Tibial nerve (tissue), 4 donors: ENCODE results near the gene GPX2. TPM values are rescaled to one million over a fixed set of nuclear protein-coding genes. Genes with fewer than 3 reads are reported as not detected.

Source experiments
- DNase-seq, 2 donors: peaks; one replicate each; pipeline ENCODE4 v3.0.0-alpha.2; 2019; ENCODE audit warnings: low spot score in 2 of 2
- H3K27ac ChIP-seq, 4 donors: fragments of 200-600 bp; sonication (generic) in 3 of 4; one replicate each; pipeline ENCODE4 v1.5.1; 2017 to 2019; ENCODE audit warnings: mild to moderate bottlenecking in 1 of 4
- H3K27me3 ChIP-seq, 2 donors: fragments of 200-600 bp; sonication (generic) in 1 of 2; one replicate each; pipeline versions ENCODE4 v1.5.1 to v1.6.0; 2017 to 2019
- H3K36me3 ChIP-seq, 3 donors: fragments of 200-600 bp; sonication (generic); one replicate each; pipeline ENCODE4 v1.5.1; 2018 to 2019
- H3K4me1 ChIP-seq, 4 donors: fragments of 200-600 bp; sonication (generic) in 3 of 4; one replicate each; pipeline ENCODE4 v1.5.1; 2017 to 2019
- H3K4me3 ChIP-seq, 4 donors: fragments of 200-600 bp; sonication (generic) in 3 of 4; one replicate each; pipeline ENCODE4 v1.5.1; 2017 to 2019; ENCODE audit warnings: mild to moderate bottlenecking in 1 of 4, moderate library complexity in 1 of 4
- H3K9me3 ChIP-seq, 4 donors: fragments of 200-600 bp; sonication (generic) in 3 of 4; one replicate each; pipeline ENCODE4 v1.5.1; 2017 to 2019
- CTCF ChIP-seq, 5 experiments: fragments of 200-600 bp in 3 of 5; fragments of 450-650 bp in 2 of 5; sonication (generic) in 3 of 5; IDR thresholded peaks; one replicate each; pipeline ENCODE4 v1.5.1; 2016 to 2019; ENCODE audit warnings: antibody characterized with exemption in 5 of 5, mild to moderate bottlenecking in 3 of 5, moderate library complexity in 2 of 5
- EP300 ChIP-seq, 2 donors: sonication (generic); formaldehyde crosslinking; IDR thresholded peaks; one replicate each; pipeline ENCODE4 v1.6.1; 2017; ENCODE audit warnings: antibody characterized with exemption in 2 of 2, mild to moderate bottlenecking in 1 of 2
- POLR2A ChIP-seq, 2 donors: fragments of 450-650 bp; IDR thresholded peaks; one replicate each; pipeline ENCODE4 v1.6.1; 2017; ENCODE audit warnings: antibody characterized with exemption in 2 of 2, mild to moderate bottlenecking in 2 of 2, moderate library complexity in 2 of 2
- WGBS, 2 donors: methylation state at CpG; one replicate each; pipeline ENCODE4 v1.1.5; 2018; 5-methylcytosine and 5-hydroxymethylcytosine counted together
- total RNA-seq, 4 donors: library from RNA; depleted of rRNA; stranded (reverse); fragments of >200 nt; gene quantifications; one replicate each; pipeline ENCODE4 v1.1.0, GENCODE V29; 2016

GPX2 gene
- total RNA-seq, 4 donors from 2014 or later = not detected

GRCh38 chr14:64983439-64984310 is 41.1 kb upstream of the GPX2 start:
- 6 to 7% methylated on average over 15 of the region's 15 CpGs for WGBS, 2 donors
- H3K4me3 ChIP-seq = no peak overlapping the region
- H3K4me1 ChIP-seq = peaks cover 0 to 26% (median 7%) of the 10 kb centered on the region in 4 donors
- H3K36me3 ChIP-seq = no peaks in the 10 kb centered on the region
- no peak overlapping the region for H3K27ac ChIP-seq
- peak in 4 of 5 experiments; percentile 52 to 69 (median 66) for TF ChIP-seq CTCF (IDR thresholded peaks at IDR 0.05)
- no peak for TF ChIP-seq EP300 (IDR thresholded peaks at IDR 0.05)
- H3K27me3 ChIP-seq = no peaks in the 10 kb centered on the region
- no peaks in the 10 kb centered on the region for H3K9me3 ChIP-seq
- no peak for DNase-seq

GRCh38 chr14:64979336-64980074 is 37.0 kb upstream of the GPX2 start:
- TF ChIP-seq CTCF (IDR thresholded peaks at IDR 0.05) = no peak
- no peak for TF ChIP-seq EP300 (IDR thresholded peaks at IDR 0.05)
- no peak for TF ChIP-seq POLR2A (IDR thresholded peaks at IDR 0.05)
- no peaks in the 10 kb centered on the region for H3K27me3 ChIP-seq
- H3K9me3 ChIP-seq = no peaks in the 10 kb centered on the region
- no peaks in the 10 kb centered on the region for H3K36me3 ChIP-seq
- no peak for DNase-seq
- no peak overlapping the region for H3K27ac ChIP-seq
- no peak overlapping the region for H3K4me3 ChIP-seq
- WGBS, 2 donors = 84 to 90% methylated on average over 4 to 5 of the region's 5 CpGs
- H3K4me1 ChIP-seq = peaks cover 0 to 7% (median 0%) of the 10 kb centered on the region in 4 donors

GRCh38 chr14:64974563-64974962 is 32.0 kb upstream of the GPX2 start:
- no peaks in the 10 kb centered on the region for H3K36me3 ChIP-seq
- DNase-seq = no peak

GRCh38 chr14:64973826-64974225 is 31.3 kb upstream of the GPX2 start:
- TF ChIP-seq CTCF (IDR thresholded peaks at IDR 0.05) (no peak), POLR2A (IDR thresholded peaks at IDR 0.05) (no peak), EP300 (IDR thresholded peaks at IDR 0.05) (no peak)
- Histone ChIP-seq H3K9me3 (no peaks in the 10 kb centered on the region), H3K4me1 (peaks cover 0 to 20% (median 10%) of the 10 kb centered on the region in 4 donors), H3K27me3 (peaks cover 0 to 12% of the 10 kb centered on the region in 2 donors), H3K4me3 (no peak overlapping the region), H3K27ac (no peak overlapping the region), H3K36me3 (no peaks in the 10 kb centered on the region)
- WGBS, 2 donors = 91 to 93% methylated on average over 9 of the region's 9 CpGs
- no peak for DNase-seq

More at GRCh38 chr14:64974563-64974962, 32.0 kb upstream of the GPX2 start:
- Histone ChIP-seq H3K27me3 (peaks cover 0 to 12% of the 10 kb centered on the region in 2 donors), H3K27ac (no peak overlapping the region), H3K9me3 (no peaks in the 10 kb centered on the region), H3K4me1 (peaks cover 0 to 20% (median 10%) of the 10 kb centered on the region in 4 donors), H3K4me3 (no peak overlapping the region)
- TF ChIP-seq CTCF (IDR thresholded peaks at IDR 0.05) (no peak), POLR2A (IDR thresholded peaks at IDR 0.05) (no peak), EP300 (IDR thresholded peaks at IDR 0.05) (no peak)
- 51% methylated on average over 8 of the region's 8 CpGs for WGBS, 2 donors

GRCh38 chr14:64973026-64973442 is 30.5 kb upstream of the GPX2 start:
- peaks cover 0 to 20% (median 10%) of the 10 kb centered on the region in 4 donors for H3K4me1 ChIP-seq
- WGBS, 2 donors = 65 to 77% methylated on average over 8 of the region's 8 CpGs
- H3K9me3 ChIP-seq = no peaks in the 10 kb centered on the region
- no peak overlapping the region for H3K27ac ChIP-seq
- peak overlapping the region in 1 of 4 donors; percentile 53 for H3K4me3 ChIP-seq
- DNase-seq = no peak
- H3K27me3 ChIP-seq = peaks cover 0 to 12% of the 10 kb centered on the region in 2 donors
- H3K36me3 ChIP-seq = no peaks in the 10 kb centered on the region
- TF ChIP-seq POLR2A (IDR thresholded peaks at IDR 0.05) (no peak), CTCF (IDR thresholded peaks at IDR 0.05) (no peak), EP300 (IDR thresholded peaks at IDR 0.05) (no peak)
